NCI-H187 (cell line): ENCODE measurements around the gene STIMATE.

Experiments
- DNase-seq, 2 experiments: peaks; one replicate each; lab custom pipeline; 2025; lab: John Stamatoyannopoulos, UW

The STIMATE gene

GRCh38 chr3:52817221-52817620 lies 80.1 kb downstream of the STIMATE start:
- no peak for DNase-seq

- no peak for DNase-seq
Observed at GRCh38 chr3:52816654-52817053, 80.7 kb downstream of the STIMATE start.

- DNase-seq = no peak
Observed at GRCh38 chr3:52816199-52816598, 81.1 kb downstream of the STIMATE start.

- no peak for DNase-seq
Observed at GRCh38 chr3:52813810-52814209, 83.5 kb downstream of the STIMATE start.

- no peak for DNase-seq
Observed at GRCh38 chr3:52811452-52812011, 85.8 kb downstream of the STIMATE start.

- no peak for DNase-seq
Observed at GRCh38 chr3:52810923-52811322, 86.4 kb downstream of the STIMATE start.

DNA sequence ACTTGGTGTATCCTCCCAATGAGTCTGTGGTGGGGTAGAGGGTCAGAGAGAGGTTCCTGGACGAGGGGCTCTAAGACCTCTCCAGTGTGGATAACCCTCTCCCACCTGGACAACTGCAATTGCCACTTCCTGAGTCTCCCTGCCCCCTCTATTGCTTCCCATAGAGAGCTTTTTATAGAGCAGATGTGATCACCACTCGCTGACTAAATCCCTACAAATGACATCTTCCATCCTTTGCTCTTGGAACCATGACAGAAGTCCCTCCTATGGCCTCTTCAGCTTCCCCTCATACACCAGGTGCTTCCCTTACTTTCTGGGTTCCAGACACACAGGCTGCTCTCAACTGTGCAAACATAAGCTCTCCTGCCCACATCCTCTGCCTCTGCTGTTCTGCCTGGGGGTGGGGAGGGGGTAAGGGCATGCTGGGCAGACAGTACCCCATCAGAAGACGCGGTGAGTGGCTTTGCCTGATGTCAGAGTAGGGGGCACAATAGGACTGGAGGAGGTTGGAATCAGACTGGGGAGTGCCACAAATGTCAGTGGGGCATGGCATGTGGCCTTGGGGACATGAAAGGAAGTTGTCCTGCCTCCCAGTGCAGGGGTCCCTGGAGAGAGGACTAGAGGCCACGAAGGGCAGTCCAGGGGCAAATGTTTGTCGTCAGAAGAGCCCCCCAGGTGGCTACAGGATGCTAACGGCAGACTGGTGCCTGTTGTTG lies 87.5 kb downstream of the STIMATE start:
- DNase-seq = no peak

GRCh38 chr3:52809149-52809548 lies 88.2 kb downstream of the STIMATE start:
- DNase-seq = no peak

DNA sequence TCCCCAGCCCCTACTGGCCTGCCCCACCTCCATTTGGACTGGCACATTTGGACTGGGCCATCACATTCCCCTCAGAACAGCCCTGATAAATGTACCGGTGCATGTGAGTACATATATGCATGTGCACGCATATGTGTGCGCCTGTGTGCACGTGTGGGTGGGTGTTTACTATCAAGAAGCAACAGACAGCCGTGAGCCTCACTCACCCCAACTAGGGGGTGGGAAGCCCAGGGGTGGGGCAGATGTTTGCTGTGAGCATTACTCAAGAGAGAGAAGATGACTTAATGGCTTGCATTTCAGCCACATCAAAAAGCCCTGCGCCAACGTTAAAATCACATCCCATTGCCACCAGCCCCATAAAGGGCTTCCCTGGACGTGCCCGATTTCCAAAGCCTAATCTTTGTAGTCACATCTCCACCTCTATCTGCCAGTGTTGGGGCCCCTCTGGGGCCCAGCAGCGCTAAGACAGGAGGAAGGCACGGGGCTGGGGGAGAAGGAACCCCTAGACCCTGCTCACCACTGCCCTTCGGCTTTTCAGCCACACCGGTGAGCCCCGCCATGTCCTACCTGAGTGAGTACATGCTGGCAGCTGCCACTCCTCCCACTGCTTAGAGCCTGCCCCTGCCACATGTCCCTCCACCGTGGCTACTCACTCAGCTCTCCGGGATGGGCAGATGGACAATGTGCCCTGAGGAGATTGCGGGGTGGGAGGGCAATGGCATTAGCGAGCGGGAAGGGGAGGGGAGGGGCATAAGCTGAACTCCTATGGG lies 91.9 kb downstream of the STIMATE start:
- no peak for DNase-seq

- DNase-seq = no peak
Observed at GRCh38 chr3:52801839-52802238, 95.5 kb downstream of the STIMATE start.

DNA sequence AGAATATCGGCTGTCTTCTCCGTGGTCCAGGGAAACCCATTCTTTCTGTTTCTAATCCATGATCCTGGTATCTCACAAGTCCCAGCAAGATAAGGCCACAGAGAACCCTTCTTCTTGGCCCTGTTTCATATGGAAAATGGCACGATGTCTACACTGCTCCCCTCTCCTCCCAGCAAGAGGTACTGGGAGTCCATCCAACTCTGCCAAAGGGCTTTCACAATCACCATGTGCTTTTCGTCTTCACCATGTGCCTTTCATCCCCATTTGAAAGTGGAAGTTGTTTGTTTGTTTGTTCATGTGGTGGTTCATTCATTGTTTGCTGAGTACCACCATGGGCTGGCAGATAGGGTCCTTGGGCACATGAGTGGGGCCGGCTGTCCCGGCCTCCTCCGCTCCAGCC lies 97.3 kb downstream of the STIMATE start:
- DNase-seq = no peak

- no peak for DNase-seq
Observed at GRCh38 chr3:52798978-52799476, 98.3 kb downstream of the STIMATE start.

- no peak for DNase-seq
Observed at GRCh38 chr3:52798376-52798977, 98.9 kb downstream of the STIMATE start.

DNA sequence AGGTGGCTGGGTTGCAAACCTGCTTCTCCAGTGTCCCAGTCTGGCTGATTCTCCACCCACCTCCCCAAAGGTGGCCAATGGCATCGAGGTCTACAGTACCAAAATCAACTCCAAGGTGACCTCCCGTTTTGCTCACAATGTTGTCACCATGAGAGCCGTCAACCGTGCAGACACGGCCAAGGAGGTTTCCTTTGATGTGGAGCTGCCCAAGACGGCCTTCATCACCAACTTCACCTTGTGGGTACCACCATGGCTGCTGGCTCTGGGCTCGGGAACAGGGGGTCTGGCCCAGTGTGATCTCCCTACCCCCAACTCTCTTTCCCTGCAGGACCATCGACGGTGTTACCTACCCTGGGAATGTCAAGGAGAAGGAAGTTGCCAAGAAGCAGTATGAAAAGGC lies 100.9 kb downstream of the STIMATE start:
- no peak for DNase-seq

DNA sequence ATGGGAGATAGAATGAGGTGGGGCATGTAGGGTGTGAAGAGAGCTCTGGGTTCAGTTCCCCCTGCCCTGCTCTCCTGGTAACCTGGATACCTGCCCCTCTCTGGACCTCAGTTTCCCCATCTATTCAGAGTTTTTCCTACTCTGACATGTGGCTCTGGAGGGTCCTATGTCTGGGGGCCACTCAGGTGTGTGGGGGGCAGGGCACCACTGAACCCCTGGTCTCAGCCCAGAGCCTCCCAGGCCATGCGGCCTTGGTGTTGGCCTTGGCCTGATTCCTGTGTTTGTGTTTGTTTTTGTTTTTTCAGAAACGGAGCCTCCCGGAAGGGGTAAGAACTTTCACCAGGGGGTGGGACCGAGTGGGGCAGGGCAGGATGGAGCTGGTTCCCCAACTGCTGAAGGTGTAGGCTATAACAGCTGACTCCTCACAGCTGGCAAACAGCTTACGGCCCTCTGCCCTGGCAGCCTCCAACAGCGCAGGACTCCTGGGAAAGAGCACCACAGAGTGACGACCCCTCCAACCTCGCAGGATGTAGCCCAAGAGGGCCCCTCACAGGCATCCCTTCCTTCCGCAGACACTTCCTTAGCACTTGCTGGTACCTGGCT lies 101.9 kb downstream of the STIMATE start:
- DNase-seq = no peak

DNA sequence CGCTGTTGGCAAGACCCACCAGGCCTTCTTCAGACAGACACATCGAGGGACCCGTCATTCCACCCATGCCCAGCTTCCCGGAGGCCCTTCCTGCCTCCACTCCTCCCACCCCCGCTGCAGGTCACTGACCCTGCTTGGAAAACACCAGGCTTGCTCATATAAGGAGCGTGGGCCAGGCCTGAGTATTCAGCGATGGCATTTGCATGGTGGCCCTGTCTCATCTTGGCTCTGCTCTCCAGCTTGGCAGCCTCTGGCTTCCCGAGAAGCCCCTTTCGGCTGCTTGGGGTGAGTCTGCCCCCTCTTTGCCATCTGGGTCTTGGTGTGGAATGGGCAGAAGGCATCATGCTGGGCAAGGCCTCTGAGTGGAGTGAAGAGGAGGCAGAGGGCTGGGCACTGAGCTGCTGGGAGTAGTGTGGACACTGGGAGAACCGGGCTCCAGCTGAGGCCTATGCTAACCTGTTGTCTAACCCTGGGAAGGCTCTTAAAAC lies 102.7 kb downstream of the STIMATE start, which contains the start of gene ITIH3:
Gene ITIH3 (plus strand): TSS at position 185 of the 488 bp plus-strand sequence. CDS start 8 bp downstream, at position 193.
- no peak for DNase-seq

- no peak for DNase-seq
Observed at GRCh38 chr3:52793702-52794611, 103.4 kb downstream of the STIMATE start.

- DNase-seq = no peak
Observed at GRCh38 chr3:52792961-52793695, 104.2 kb downstream of the STIMATE start.

DNA sequence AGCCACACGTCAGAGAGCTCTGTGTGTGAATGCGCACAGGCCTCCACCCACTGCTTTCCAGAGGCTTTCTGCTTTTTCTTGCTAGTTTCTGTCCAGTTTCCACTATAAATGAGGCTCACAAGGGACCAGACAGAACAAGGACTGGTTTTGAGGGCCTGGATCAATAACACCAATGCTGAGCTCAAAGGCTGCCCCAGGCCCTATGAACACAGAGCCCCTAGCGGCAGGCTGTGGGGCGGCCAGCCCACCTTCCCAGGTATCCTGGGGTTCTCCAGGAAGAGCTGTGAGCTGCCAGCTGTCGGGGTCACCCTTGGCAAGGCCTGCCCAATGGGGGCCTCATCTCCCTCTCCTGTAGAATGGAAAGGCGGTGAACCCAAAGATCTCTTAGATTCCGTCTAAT lies 104.9 kb downstream of the STIMATE start:
- no peak for DNase-seq

- DNase-seq = no peak
Observed at GRCh38 chr3:52791928-52792327, 105.4 kb downstream of the STIMATE start.
